Upper lobe of left lung (tissue), 4 donors: Measurements from ENCODE around the gene PZP.

Experiments used
- POLR2AphosphoS5 ChIP-seq, 2 donors: sonication (generic); formaldehyde crosslinking; IDR thresholded peaks; one replicate each; pipeline ENCODE4 v1.5.1; 2017; ENCODE audit warnings: antibody characterized with exemption in 2 of 2
- TF ChIP-seq, protein P1 (sequence below), 6 experiments: fragments of 450-650 bp in 4 of 6; fragments of 200-600 bp in 2 of 6; sonication (generic) in 2 of 6; IDR thresholded peaks; one replicate each; pipeline ENCODE4 v1.5.1; 2016 to 2019; ENCODE audit warnings: antibody characterized with exemption in 6 of 6

DNA sequence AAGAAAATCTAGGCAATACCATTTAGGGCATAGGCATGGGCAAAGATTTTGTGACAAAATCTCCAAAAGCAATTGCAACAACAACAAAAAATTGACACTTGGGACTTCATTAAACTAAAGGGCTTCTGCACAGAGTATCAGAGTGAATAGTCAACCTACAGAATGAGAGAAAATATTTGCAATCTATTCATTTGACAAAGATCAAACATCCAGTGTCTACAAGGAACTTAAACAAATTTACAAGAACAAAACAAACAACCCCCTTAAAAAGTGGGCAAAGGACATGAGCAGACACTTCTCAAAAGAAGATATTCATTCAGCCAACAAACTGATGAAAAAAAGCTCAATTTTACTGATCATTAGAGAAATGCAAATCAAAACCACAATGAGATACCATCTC is 44.1 kb upstream of the PZP start:
- TF ChIP-seq, protein P1, sequence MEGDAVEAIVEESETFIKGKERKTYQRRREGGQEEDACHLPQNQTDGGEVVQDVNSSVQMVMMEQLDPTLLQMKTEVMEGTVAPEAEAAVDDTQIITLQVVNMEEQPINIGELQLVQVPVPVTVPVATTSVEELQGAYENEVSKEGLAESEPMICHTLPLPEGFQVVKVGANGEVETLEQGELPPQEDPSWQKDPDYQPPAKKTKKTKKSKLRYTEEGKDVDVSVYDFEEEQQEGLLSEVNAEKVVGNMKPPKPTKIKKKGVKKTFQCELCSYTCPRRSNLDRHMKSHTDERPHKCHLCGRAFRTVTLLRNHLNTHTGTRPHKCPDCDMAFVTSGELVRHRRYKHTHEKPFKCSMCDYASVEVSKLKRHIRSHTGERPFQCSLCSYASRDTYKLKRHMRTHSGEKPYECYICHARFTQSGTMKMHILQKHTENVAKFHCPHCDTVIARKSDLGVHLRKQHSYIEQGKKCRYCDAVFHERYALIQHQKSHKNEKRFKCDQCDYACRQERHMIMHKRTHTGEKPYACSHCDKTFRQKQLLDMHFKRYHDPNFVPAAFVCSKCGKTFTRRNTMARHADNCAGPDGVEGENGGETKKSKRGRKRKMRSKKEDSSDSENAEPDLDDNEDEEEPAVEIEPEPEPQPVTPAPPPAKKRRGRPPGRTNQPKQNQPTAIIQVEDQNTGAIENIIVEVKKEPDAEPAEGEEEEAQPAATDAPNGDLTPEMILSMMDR (IDR thresholded peaks at IDR 0.05) = no peak
- TF ChIP-seq POLR2AphosphoS5 (IDR thresholded peaks at IDR 0.05) = no peak
